ENCODE results near the gene TBC1D7.
A peak's percentile ranks its signal among the peaks of the same experiment; 100 is the strongest.

TBC1D7 gene

GRCh38 chr6:13278991-13279390, 49.3 kb downstream of the TBC1D7 start:
- DNase-seq (ENCODE audit: insufficient read length, low spot score) (no peak), FAIRE-seq (no peak)
- TF ChIP-seq TAF1 (IDR thresholded peaks at IDR 0.05; ENCODE audit: low read depth, low read length) (no peak), POLR2AphosphoS5 (IDR thresholded peaks at IDR 0.05; ENCODE audit: low read depth, low read length) (no peak), PAX5 (IDR thresholded peaks at IDR 0.05; ENCODE audit: insufficient read depth, low read length, severe bottlenecking) (no peak), POU2F2 (IDR thresholded peaks at IDR 0.05; ENCODE audit: low read depth, low read length) (no peak), POLR2A (IDR thresholded peaks at IDR 0.05; ENCODE audit: low read depth, low read length) (no peak), SPI1 (IDR thresholded peaks at IDR 0.05; ENCODE audit: low read depth, low read length) (no peak)

- DNase-seq (ENCODE audit: insufficient read length, low spot score) (no peak), FAIRE-seq (no peak)
- TF ChIP-seq SPI1 (IDR thresholded peaks at IDR 0.05; ENCODE audit: low read depth, low read length) (no peak), TAF1 (IDR thresholded peaks at IDR 0.05; ENCODE audit: low read depth, low read length) (no peak), POLR2A (IDR thresholded peaks at IDR 0.05; ENCODE audit: low read depth, low read length) (no peak), POU2F2 (IDR thresholded peaks at IDR 0.05; ENCODE audit: low read depth, low read length) (no peak), POLR2AphosphoS5 (IDR thresholded peaks at IDR 0.05; ENCODE audit: low read depth, low read length) (no peak), PAX5 (IDR thresholded peaks at IDR 0.05; ENCODE audit: insufficient read depth, low read length, severe bottlenecking) (no peak)
Measured at GRCh38 chr6:13278164-13278563, 50.2 kb downstream of the TBC1D7 start.

DNA sequence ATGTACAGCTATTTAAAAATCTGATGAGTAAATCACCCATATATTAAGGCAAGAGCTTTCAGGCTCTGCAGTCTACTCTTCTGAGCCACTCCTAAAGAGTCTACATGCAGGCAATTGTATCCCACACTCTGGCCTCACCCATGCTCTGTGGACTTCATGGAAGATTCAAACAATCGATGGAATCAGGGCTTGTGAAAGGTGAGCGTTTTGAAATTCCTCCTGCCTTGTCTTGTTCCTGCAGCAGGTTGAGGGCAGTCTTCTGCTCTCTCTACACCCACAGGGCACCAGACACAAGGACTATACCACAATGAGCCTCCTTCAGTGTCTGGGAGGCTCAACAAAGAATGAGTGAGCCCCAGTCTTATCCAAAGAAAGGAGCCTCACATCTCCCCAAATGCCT, 51.1 kb downstream of the TBC1D7 start:
- FAIRE-seq (peak; percentile 9), DNase-seq (ENCODE audit: insufficient read length, low spot score) (no peak)
- TF ChIP-seq POLR2AphosphoS5 (IDR thresholded peaks at IDR 0.05; ENCODE audit: low read depth, low read length) (no peak), TAF1 (IDR thresholded peaks at IDR 0.05; ENCODE audit: low read depth, low read length) (no peak), POLR2A (IDR thresholded peaks at IDR 0.05; ENCODE audit: low read depth, low read length) (no peak), PAX5 (IDR thresholded peaks at IDR 0.05; ENCODE audit: insufficient read depth, low read length, severe bottlenecking) (no peak), POU2F2 (IDR thresholded peaks at IDR 0.05; ENCODE audit: low read depth, low read length) (no peak), SPI1 (IDR thresholded peaks at IDR 0.05; ENCODE audit: low read depth, low read length) (no peak)

- TF ChIP-seq SPI1 (IDR thresholded peaks at IDR 0.05; ENCODE audit: low read depth, low read length): no peak
- no peak for TF ChIP-seq POU2F2 (IDR thresholded peaks at IDR 0.05; ENCODE audit: low read depth, low read length)
- TF ChIP-seq POLR2AphosphoS5 (IDR thresholded peaks at IDR 0.05; ENCODE audit: low read depth, low read length): no peak
- TF ChIP-seq PAX5 (IDR thresholded peaks at IDR 0.05; ENCODE audit: insufficient read depth, low read length, severe bottlenecking): no peak
- DNase-seq (ENCODE audit: insufficient read length, low spot score): no peak
- peak; percentile 41 for FAIRE-seq
Measured at GRCh38 chr6:13275435-13275989, 52.8 kb downstream of the TBC1D7 start.

GRCh38 chr6:13274707-13275434, 53.5 kb downstream of the TBC1D7 start:
- DNase-seq (ENCODE audit: insufficient read length, low spot score) (no peak), FAIRE-seq (peak; percentile 58)
- TF ChIP-seq SPI1 (IDR thresholded peaks at IDR 0.05; ENCODE audit: low read depth, low read length): peak; percentile 54
- TF ChIP-seq POLR2A (IDR thresholded peaks at IDR 0.05; ENCODE audit: low read depth, low read length): no peak

DNA sequence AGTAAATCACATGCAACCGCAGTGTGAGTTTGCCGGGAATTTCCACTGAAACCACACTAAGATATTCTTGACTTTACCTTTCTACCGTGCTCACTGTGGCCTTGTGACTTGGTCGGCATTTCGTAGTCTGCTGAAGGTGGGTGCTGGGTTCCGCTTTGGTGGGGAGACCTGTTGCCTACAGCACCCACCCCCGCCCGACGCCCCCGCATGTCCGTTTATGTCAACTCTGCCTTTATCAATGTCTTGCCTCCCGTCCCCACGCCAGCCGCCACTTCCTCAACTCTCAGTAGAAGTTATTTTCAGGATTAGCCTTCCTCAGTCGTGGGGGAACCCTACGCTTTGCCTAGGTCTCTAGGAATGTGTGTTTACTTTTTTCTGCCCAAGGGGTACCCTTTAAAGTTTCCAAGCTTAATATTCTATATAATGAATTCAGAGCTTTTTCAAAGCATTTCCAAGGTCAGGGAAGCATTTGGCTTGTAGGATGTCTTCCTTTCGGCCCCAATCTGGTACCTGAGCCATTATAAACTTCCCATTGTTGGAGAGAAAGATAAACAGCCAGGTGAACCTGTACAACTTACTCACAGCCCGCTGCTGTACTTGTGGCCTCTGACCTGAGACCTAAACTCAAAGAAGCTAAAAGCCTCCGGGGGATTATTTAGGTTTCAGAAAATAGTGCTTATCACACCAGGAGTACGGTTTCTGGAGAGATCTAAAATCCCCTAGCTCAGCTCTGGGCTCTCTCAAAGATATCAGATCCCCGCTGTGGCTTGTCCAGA, 54.2 kb downstream of the TBC1D7 start:
- peak; percentile 90 for FAIRE-seq
- TF ChIP-seq POU2F2 (IDR thresholded peaks at IDR 0.05; ENCODE audit: low read depth, low read length) (peak; percentile 79; the same call in 1 of the 2 replicates), TAF1 (IDR thresholded peaks at IDR 0.05; ENCODE audit: low read depth, low read length) (peak; percentile 29; the same call in 1 of the 2 replicates), SPI1 (IDR thresholded peaks at IDR 0.05; ENCODE audit: low read depth, low read length) (peak; percentile 75), PAX5 (IDR thresholded peaks at IDR 0.05; ENCODE audit: insufficient read depth, low read length, severe bottlenecking) (no peak), POLR2AphosphoS5 (IDR thresholded peaks at IDR 0.05; ENCODE audit: low read depth, low read length) (peak; percentile 63; the same call in 1 of the 2 replicates), POLR2A (IDR thresholded peaks at IDR 0.05; ENCODE audit: low read depth, low read length) (peak; percentile 62)
- DNase-seq (ENCODE audit: insufficient read length, low spot score): no peak

- 0 out of 2 replicates have a peak, but pooled peaks have one; percentile 52 for TF ChIP-seq POLR2AphosphoS5 (IDR thresholded peaks at IDR 0.05; ENCODE audit: low read depth, low read length)
- TF ChIP-seq POU2F2 (IDR thresholded peaks at IDR 0.05; ENCODE audit: low read depth, low read length): no peak
- FAIRE-seq (no peak), DNase-seq (ENCODE audit: insufficient read length, low spot score) (no peak)
Measured at GRCh38 chr6:13273202-13273930, 55.0 kb downstream of the TBC1D7 start.

GRCh38 chr6:13272131-13273046, 55.9 kb downstream of the TBC1D7 start:
- TF ChIP-seq POU2F2 (IDR thresholded peaks at IDR 0.05; ENCODE audit: low read depth, low read length): no peak
- TF ChIP-seq PAX5 (IDR thresholded peaks at IDR 0.05; ENCODE audit: insufficient read depth, low read length, severe bottlenecking): peak; percentile 29
- TF ChIP-seq SPI1 (IDR thresholded peaks at IDR 0.05; ENCODE audit: low read depth, low read length): peak; percentile 95
- peak; percentile 75 for TF ChIP-seq POLR2A (IDR thresholded peaks at IDR 0.05; ENCODE audit: low read depth, low read length)
- peak; percentile 75 for TF ChIP-seq POLR2AphosphoS5 (IDR thresholded peaks at IDR 0.05; ENCODE audit: low read depth, low read length)
- peak; percentile 82 for TF ChIP-seq TAF1 (IDR thresholded peaks at IDR 0.05; ENCODE audit: low read depth, low read length)
- DNase-seq (ENCODE audit: insufficient read length, low spot score): no peak
- peak; percentile 92 for FAIRE-seq

Data from GM12891 (cell line).